Measurements from ENCODE around the gene MRPS11. TPM values are rescaled to one million over a fixed set of nuclear protein-coding genes. Genes with fewer than 3 reads are reported as not detected.
"Not testable (repeated sequence)": the region's sequence is repeated elsewhere in the genome, so short reads cannot be mapped to it uniquely, and the experiment has no call there.

The MRPS11 gene
- total RNA-seq, 1 donor from 2014 or later, result 38.1 TPM

DNA sequence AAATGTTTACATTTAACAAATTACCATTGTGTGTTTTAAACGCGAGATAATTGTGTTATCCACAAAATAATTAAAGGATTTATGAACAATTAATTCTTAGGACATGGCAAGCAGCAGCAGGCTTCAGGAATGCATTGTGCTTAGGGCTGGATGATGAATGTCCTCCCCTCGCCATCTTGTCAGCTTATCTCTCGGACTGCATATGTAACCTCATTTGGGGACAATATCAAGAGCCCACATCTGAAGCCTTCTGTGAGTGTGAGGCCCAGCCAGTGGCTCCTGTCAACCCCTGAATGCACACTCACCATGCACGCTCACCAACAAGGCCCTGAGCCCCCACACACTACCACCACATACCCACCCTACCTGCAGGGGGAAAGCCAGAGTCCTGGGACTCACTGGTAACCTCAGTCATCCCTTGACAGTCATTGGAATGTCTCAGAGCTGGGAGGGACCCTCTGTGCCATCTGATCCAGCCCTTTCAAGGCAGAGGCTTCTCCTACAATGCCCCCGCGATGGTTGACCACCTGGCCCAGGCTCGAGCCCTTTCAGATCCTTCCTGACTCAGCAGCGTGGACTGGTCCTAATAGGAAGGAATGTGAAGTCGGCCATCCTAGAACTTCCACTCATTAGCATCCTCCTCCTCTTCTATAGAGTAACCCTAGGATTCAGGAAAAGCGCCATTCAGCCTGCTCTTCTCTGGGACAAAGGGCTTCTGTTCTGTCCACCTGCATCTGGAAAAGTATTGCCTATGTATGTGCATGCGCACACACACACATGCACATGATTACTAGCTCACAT is 38.5 kb upstream of the MRPS11 start:
- Mint-ChIP-seq H3K4me1 (ENCODE audit: low read depth) (no peaks in the 10 kb centered on the region), H3K9me3 (ENCODE audit: low read depth) (no peaks in the 10 kb centered on the region), H3K36me3 (ENCODE audit: low read depth) (no peaks in the 10 kb centered on the region), H3K27ac (ENCODE audit: unreplicated experiment) (no peak overlapping the region), H3K27me3 (ENCODE audit: low read depth) (peaks cover 43% of the 10 kb centered on the region), H3K4me3 (ENCODE audit: unreplicated experiment) (no peak overlapping the region)
- no peak for DNase-seq (ENCODE audit: low spot score)
- TF ChIP-seq, protein P1, sequence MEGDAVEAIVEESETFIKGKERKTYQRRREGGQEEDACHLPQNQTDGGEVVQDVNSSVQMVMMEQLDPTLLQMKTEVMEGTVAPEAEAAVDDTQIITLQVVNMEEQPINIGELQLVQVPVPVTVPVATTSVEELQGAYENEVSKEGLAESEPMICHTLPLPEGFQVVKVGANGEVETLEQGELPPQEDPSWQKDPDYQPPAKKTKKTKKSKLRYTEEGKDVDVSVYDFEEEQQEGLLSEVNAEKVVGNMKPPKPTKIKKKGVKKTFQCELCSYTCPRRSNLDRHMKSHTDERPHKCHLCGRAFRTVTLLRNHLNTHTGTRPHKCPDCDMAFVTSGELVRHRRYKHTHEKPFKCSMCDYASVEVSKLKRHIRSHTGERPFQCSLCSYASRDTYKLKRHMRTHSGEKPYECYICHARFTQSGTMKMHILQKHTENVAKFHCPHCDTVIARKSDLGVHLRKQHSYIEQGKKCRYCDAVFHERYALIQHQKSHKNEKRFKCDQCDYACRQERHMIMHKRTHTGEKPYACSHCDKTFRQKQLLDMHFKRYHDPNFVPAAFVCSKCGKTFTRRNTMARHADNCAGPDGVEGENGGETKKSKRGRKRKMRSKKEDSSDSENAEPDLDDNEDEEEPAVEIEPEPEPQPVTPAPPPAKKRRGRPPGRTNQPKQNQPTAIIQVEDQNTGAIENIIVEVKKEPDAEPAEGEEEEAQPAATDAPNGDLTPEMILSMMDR (IDR thresholded peaks at IDR 0.05), result no peak

DNA sequence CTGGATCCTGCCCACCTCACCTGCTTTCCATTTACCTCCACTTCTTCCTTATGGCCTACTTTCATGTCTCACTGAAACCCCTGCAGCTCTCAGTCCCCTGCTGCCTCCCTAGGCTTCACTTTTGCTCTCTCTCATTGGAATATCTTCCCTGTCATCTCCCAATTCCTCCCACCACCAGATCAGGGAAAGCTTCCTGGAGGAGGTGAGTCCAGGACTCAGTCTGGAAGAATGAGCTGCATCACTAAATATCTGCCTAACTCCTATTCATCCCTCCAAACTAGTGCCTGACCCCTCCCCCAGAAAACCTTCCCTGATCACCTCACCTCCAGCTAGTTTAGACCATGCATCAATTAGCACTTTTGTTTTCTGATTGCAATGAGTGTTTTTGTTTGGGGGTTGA is 37.5 kb upstream of the MRPS11 start:
- Mint-ChIP-seq H3K27ac (ENCODE audit: unreplicated experiment) (no peak overlapping the region), H3K4me1 (ENCODE audit: low read depth) (no peaks in the 10 kb centered on the region), H3K36me3 (ENCODE audit: low read depth) (no peaks in the 10 kb centered on the region), H3K4me3 (ENCODE audit: unreplicated experiment) (no peak overlapping the region), H3K9me3 (ENCODE audit: low read depth) (no peaks in the 10 kb centered on the region), H3K27me3 (ENCODE audit: low read depth) (peaks cover 43% of the 10 kb centered on the region)
- DNase-seq (ENCODE audit: low spot score), result no peak
- TF ChIP-seq, protein P1 (IDR thresholded peaks at IDR 0.05), result no peak

DNA sequence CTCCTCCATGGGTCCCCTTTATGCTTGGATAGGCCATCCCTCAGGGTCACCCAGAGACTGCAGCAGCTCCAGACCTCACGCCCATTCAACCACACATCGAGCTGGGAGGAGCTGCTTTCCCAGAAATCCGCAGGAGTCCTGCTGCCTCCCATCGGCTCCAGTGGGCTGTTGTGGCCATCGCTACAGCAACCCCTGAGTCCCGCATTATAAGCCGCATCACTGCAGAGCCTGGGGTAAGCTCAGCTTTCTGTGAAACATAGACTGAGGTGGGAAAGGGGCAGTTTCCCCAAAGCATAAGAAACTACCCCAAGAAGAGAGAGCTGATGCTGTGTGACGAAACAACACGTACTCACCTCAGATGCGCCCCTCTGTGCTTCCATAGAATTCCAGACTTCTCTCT is 36.1 kb upstream of the MRPS11 start:
- Mint-ChIP-seq H3K27me3 (ENCODE audit: low read depth) (peaks cover 43% of the 10 kb centered on the region), H3K9me3 (ENCODE audit: low read depth) (no peaks in the 10 kb centered on the region), H3K27ac (ENCODE audit: unreplicated experiment) (no peak overlapping the region), H3K4me3 (ENCODE audit: unreplicated experiment) (no peak overlapping the region), H3K36me3 (ENCODE audit: low read depth) (no peaks in the 10 kb centered on the region), H3K4me1 (ENCODE audit: low read depth) (no peaks in the 10 kb centered on the region)
- no peak for DNase-seq (ENCODE audit: low spot score)
- TF ChIP-seq, protein P1 (IDR thresholded peaks at IDR 0.05), result no peak

DNA sequence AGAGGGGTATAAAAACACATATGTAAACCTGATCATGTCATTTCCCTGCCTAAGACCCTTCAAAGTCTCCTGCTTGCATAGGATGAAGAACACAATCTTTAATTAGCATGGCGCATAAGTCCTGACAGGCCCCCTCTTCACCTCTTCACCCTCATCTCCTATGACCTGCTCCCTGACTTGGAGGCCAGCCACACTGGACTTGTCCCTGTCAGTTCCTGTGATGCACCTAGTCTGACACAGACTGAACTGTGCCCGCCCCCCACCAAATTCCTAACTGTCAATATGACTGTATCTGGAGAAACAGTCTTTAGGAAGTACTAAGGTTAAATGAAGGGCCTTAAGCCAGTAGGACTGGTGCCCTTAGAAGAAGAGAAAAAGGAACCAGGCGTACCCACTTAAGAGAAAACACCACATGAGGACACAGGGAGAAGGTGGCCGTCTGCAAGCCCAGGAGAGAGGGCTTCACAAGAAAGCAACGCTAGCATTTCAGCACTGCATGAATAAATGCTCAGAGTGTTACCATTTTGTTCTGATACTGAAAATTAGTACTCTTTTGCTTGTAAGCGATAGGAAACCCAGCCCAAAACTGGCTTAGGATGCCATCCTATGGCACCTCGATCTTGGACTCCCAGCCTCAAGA is 34.3 kb upstream of the MRPS11 start:
- H3K27ac Mint-ChIP-seq (ENCODE audit: unreplicated experiment), result no peak overlapping the region
- H3K4me3 Mint-ChIP-seq (ENCODE audit: unreplicated experiment), result no peak overlapping the region
- no peaks in the 10 kb centered on the region for H3K4me1 Mint-ChIP-seq (ENCODE audit: low read depth)
- no peak for DNase-seq (ENCODE audit: low spot score)
- no peaks in the 10 kb centered on the region for H3K36me3 Mint-ChIP-seq (ENCODE audit: low read depth)
- H3K27me3 Mint-ChIP-seq (ENCODE audit: low read depth), result peaks cover 35% of the 10 kb centered on the region
- no peaks in the 10 kb centered on the region for H3K9me3 Mint-ChIP-seq (ENCODE audit: low read depth)
- TF ChIP-seq, protein P1 (IDR thresholded peaks at IDR 0.05), result no peak

DNA sequence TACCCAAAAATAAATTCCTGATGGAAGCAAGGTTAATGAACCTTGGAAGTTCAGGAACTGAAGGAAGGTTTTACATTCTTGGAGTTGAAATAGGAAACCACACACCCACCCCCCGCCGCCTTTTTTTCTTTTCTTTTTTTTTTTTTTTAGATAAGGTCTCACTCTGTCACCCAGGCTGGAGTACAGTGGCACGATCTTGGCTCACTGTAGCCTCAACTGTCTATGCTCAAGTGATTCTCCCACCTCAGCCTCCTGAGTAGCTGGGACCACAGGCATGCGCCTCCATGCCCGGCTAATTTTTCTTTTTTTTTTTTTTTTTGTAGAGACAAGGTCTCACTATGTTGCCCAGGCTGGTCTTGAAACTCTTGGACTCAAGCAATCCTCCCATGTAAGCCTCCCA is 33.4 kb upstream of the MRPS11 start:
- H3K4me3 Mint-ChIP-seq (ENCODE audit: unreplicated experiment); DNase-seq (ENCODE audit: low spot score): not testable (repeated sequence)
- peaks cover 33% of the 10 kb centered on the region for H3K27me3 Mint-ChIP-seq (ENCODE audit: low read depth)

More for the DNA sequence above, 33.4 kb upstream of the MRPS11 start:
- not testable (repeated sequence) for H3K9me3 Mint-ChIP-seq (ENCODE audit: low read depth); H3K4me1 Mint-ChIP-seq (ENCODE audit: low read depth); H3K27ac Mint-ChIP-seq (ENCODE audit: unreplicated experiment); H3K36me3 Mint-ChIP-seq (ENCODE audit: low read depth)

Data from chondrocyte (in vitro differentiated cells).